Immature natural killer cell (primary cell): ENCODE data around the gene SCN1A. TPM values are rescaled to one million over a fixed set of nuclear protein-coding genes. Genes with fewer than 3 reads are reported as not detected.

Experiments
- DNase-seq, 3 donors: peaks; one replicate each; pipeline ENCODE4 v3.0.0; 2022; ENCODE audit warnings: mixed read lengths in 1 of 3
- H3K27ac Mint-ChIP-seq, 6 donors: one replicate each; pipeline ENCODE4 v1.8.0; 2020; ENCODE audit warnings: mixed read lengths in 6 of 6, mild to moderate bottlenecking in 5 of 6, inconsistent platforms in 4 of 6, moderate library complexity in 3 of 6
- H3K27me3 Mint-ChIP-seq, 3 donors: one replicate each; pipeline ENCODE4 v1.8.0; 2020 to 2021; ENCODE audit warnings: low read depth in 3 of 3, mild to moderate bottlenecking in 3 of 3, mixed read lengths in 3 of 3, moderate library complexity in 3 of 3, inconsistent platforms in 1 of 3
- H3K36me3 Mint-ChIP-seq, 3 donors: one replicate each; pipeline ENCODE4 v1.8.0; 2020; ENCODE audit warnings: mixed read lengths in 3 of 3, inconsistent platforms in 2 of 3, mild to moderate bottlenecking in 2 of 3
- H3K4me1 Mint-ChIP-seq, 2 donors: one replicate each; pipeline ENCODE4 v1.8.0; 2020; ENCODE audit warnings: inconsistent platforms in 2 of 2, mild to moderate bottlenecking in 2 of 2, mixed read lengths in 2 of 2, moderate library complexity in 1 of 2
- H3K4me3 Mint-ChIP-seq, 5 donors: one replicate each; pipeline ENCODE4 v1.8.0; 2020; ENCODE audit warnings: mild to moderate bottlenecking in 5 of 5, mixed read lengths in 5 of 5, inconsistent platforms in 3 of 5, moderate library complexity in 3 of 5
- H3K9me3 Mint-ChIP-seq, 6 donors: one replicate each; pipeline ENCODE4 v1.8.0; 2020; ENCODE audit warnings: mild to moderate bottlenecking in 6 of 6, mixed read lengths in 6 of 6, inconsistent platforms in 4 of 6, moderate library complexity in 3 of 6
- polyA plus RNA-seq, 3 donors: library from polyadenylated mRNA; unstranded; fragments of 300-500 nt; fragmentation: Illumina TruSeq; gene quantifications; one replicate each; pipeline ENCODE4 v1.2.3, GENCODE V29; 2021

The SCN1A gene
- polyA plus RNA-seq, 3 donors from 2014 or later, result not detected

GRCh38 chr2:166084301-166084700, 43.5 kb downstream of the SCN1A start:
- H3K4me3 Mint-ChIP-seq, result no peak overlapping the region
- peaks cover 3 to 12% of the 10 kb centered on the region in 2 donors for H3K4me1 Mint-ChIP-seq
- H3K27ac Mint-ChIP-seq, result no peak overlapping the region
- no peaks in the 10 kb centered on the region for H3K36me3 Mint-ChIP-seq
- peaks cover 0 to 5% (median 3%) of the 10 kb centered on the region in 3 donors for H3K27me3 Mint-ChIP-seq
- H3K9me3 Mint-ChIP-seq, result no peaks in the 10 kb centered on the region
- no peak for DNase-seq

DNA sequence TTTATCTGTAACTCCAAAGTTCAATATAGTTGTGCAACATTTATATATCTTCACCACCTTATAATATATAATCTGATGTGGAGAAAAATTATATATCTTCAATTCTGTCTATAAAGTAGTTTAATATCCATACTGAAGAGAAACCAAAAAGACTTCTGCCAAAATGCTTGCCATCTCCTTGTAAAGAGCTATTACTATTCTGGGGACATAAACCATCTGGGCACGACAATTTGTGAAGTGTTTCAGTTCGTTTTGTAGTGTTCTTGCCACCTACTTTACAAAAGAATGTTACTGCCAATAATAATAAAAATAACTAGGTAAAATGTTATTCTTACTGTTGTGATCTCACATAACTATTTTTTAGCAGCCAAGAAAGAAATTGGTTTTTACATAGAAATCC, 45.1 kb downstream of the SCN1A start:
- no peak for DNase-seq
- no peak overlapping the region for H3K27ac Mint-ChIP-seq
- H3K27me3 Mint-ChIP-seq, result peaks cover 3 to 5% (median 3%) of the 10 kb centered on the region in 3 donors
- peaks cover 3 to 12% of the 10 kb centered on the region in 2 donors for H3K4me1 Mint-ChIP-seq
- H3K9me3 Mint-ChIP-seq, result no peaks in the 10 kb centered on the region
- H3K4me3 Mint-ChIP-seq, result no peak overlapping the region
- H3K36me3 Mint-ChIP-seq, result no peaks in the 10 kb centered on the region

GRCh38 chr2:166081852-166082251, 46.0 kb downstream of the SCN1A start:
- Mint-ChIP-seq H3K27ac (no peak overlapping the region), H3K9me3 (peaks cover 0 to 2% (median 0%) of the 10 kb centered on the region in 6 donors), H3K4me3 (no peak overlapping the region), H3K36me3 (no peaks in the 10 kb centered on the region), H3K27me3 (peaks cover 3 to 5% (median 3%) of the 10 kb centered on the region in 3 donors), H3K4me1 (peaks cover 3 to 12% of the 10 kb centered on the region in 2 donors)
- DNase-seq, result no peak

DNA sequence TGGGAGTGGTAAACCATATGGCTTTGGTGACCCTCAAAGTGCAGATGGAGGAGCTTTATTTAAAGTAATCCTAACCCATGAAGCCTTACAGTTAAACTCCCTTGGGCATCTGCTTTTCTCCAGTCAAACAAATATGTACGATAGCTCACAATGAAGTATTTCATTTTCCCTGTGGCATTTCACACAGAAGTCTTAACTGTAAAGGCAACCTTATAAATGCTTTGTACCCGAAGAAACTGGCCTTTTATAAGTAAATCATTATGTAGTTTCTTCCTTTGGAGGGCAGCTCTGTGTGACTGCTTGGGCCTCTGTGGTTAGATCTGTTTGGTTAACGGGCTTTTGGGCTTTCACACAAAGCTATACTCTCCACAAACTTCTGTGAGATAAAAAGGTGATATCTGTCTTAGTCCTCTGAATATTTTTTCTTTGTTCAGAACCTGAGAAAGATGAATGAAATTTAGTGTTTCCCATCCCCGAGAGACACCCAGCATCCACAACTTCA, 46.6 kb downstream of the SCN1A start:
- no peak overlapping the region for H3K27ac Mint-ChIP-seq
- peaks cover 3 to 12% of the 10 kb centered on the region in 2 donors for H3K4me1 Mint-ChIP-seq
- no peaks in the 10 kb centered on the region for H3K36me3 Mint-ChIP-seq
- H3K9me3 Mint-ChIP-seq, result peaks cover 0 to 2% (median 0%) of the 10 kb centered on the region in 6 donors
- peaks cover 2 to 3% (median 3%) of the 10 kb centered on the region in 3 donors for H3K27me3 Mint-ChIP-seq
- DNase-seq, result no peak
- H3K4me3 Mint-ChIP-seq, result no peak overlapping the region

GRCh38 chr2:166074430-166074829, 53.4 kb downstream of the SCN1A start:
- H3K27ac Mint-ChIP-seq, result no peak overlapping the region
- peaks cover 0 to 3% (median 0%) of the 10 kb centered on the region in 3 donors for H3K27me3 Mint-ChIP-seq
- H3K36me3 Mint-ChIP-seq, result no peaks in the 10 kb centered on the region
- no peak for DNase-seq
- H3K4me3 Mint-ChIP-seq, result no peak overlapping the region
- no peaks in the 10 kb centered on the region for H3K4me1 Mint-ChIP-seq
- peaks cover 0 to 2% (median 0%) of the 10 kb centered on the region in 6 donors for H3K9me3 Mint-ChIP-seq

- H3K4me1 Mint-ChIP-seq, result no peaks in the 10 kb centered on the region
- peaks cover 0 to 2% (median 0%) of the 10 kb centered on the region in 6 donors for H3K9me3 Mint-ChIP-seq
- no peak overlapping the region for H3K4me3 Mint-ChIP-seq
- H3K27ac Mint-ChIP-seq, result no peak overlapping the region
- H3K27me3 Mint-ChIP-seq, result peaks cover 0 to 2% (median 0%) of the 10 kb centered on the region in 3 donors
- no peak for DNase-seq
- H3K36me3 Mint-ChIP-seq, result no peaks in the 10 kb centered on the region
Measured at GRCh38 chr2:166074011-166074410, 53.8 kb downstream of the SCN1A start.

DNA sequence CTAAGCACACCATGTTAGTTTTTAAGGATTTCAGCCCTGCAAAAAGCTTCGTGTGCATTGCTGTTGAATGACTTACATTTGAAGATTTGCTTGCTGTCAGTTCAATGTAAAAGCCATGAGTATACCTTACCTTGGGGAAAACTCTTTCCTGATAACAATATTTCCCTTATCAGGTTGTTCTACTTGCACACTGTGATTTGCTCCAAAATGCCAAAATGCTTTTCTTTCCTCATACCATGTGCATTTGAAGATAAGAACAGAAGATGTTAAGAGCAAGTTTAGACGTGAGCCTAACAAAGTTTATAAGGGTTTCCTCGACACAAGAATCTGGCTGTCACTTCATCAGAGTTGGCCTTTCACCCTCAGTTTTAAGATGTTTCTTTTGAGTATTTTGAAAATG, 57.6 kb downstream of the SCN1A start:
- Mint-ChIP-seq H3K9me3 (no peaks in the 10 kb centered on the region), H3K4me1 (no peaks in the 10 kb centered on the region), H3K4me3 (no peak overlapping the region), H3K27ac (no peak overlapping the region), H3K27me3 (no peaks in the 10 kb centered on the region), H3K36me3 (no peaks in the 10 kb centered on the region)
- no peak for DNase-seq

- Mint-ChIP-seq H3K27me3 (no peaks in the 10 kb centered on the region), H3K36me3 (no peaks in the 10 kb centered on the region), H3K4me1 (no peaks in the 10 kb centered on the region), H3K9me3 (no peaks in the 10 kb centered on the region), H3K27ac (no peak overlapping the region), H3K4me3 (no peak overlapping the region)
- no peak for DNase-seq
Measured at GRCh38 chr2:166068981-166069380, 58.8 kb downstream of the SCN1A start.

- H3K27me3 Mint-ChIP-seq, result no peaks in the 10 kb centered on the region
- H3K4me1 Mint-ChIP-seq, result no peaks in the 10 kb centered on the region
- no peak for DNase-seq
- H3K9me3 Mint-ChIP-seq, result no peaks in the 10 kb centered on the region
- no peak overlapping the region for H3K4me3 Mint-ChIP-seq
- no peak overlapping the region for H3K27ac Mint-ChIP-seq
- no peaks in the 10 kb centered on the region for H3K36me3 Mint-ChIP-seq
Measured at GRCh38 chr2:166067229-166067628, 60.6 kb downstream of the SCN1A start.

DNA sequence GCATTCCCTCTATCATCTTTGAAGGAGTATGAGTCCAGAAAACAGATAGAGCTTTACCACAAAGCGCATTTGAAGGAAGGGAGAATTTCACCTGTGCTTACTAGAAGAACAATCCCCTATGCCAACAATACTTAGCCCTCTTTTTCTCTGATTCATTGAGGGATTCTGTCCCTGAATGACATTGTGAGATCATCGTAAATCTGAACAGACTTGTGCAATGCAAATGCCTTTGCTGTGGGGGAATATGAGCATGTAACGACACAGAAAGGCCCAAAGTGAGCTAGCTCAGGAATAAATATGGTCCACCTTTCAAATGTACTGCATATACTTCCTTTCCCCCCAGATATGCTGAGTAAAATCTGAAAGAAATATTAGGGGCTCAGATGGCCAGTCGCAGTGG, 67.6 kb downstream of the SCN1A start:
- Mint-ChIP-seq H3K9me3 (no peaks in the 10 kb centered on the region), H3K36me3 (no peaks in the 10 kb centered on the region), H3K27ac (no peak overlapping the region), H3K4me3 (no peak overlapping the region), H3K4me1 (no peaks in the 10 kb centered on the region), H3K27me3 (no peaks in the 10 kb centered on the region)
- DNase-seq, result no peak

GRCh38 chr2:166057370-166058164, 70.3 kb downstream of the SCN1A start:
- Mint-ChIP-seq H3K4me3 (no peak overlapping the region), H3K27me3 (peaks cover 0 to 6% (median 0%) of the 10 kb centered on the region in 3 donors), H3K27ac (no peak overlapping the region), H3K9me3 (peaks cover 0 to 2% (median 0%) of the 10 kb centered on the region in 6 donors), H3K36me3 (no peaks in the 10 kb centered on the region), H3K4me1 (no peaks in the 10 kb centered on the region)
- no peak for DNase-seq

DNA sequence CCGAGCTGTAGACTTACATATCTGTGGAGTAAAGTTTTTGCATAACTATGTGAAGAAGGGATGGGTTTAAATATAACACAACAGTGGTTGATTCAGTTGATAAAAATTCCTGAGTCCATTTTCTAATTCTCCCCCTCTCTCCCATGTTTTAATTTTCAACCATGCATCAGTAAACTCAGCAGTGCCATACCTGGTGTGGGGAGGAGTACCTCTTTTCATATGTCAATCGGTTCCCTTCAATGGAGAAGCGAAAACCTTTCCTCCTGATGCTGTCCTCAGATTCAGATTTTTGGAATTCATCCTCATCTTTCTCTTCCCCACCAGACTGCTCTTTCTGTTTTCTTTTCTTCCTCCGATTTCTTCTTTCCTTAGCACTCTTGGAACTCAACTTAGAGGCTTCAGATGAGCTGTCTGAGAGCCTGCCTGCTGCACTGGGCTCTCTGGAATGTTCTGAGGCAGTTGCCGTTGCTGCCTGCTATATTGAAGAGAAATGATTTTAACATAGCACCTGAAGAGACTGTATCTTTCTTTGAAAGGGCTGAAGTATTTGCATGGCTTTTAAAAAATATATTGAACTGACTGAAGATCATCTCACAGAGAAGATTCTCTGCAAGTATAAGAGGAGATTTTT, 82.9 kb downstream of the SCN1A start:
- Mint-ChIP-seq H3K4me1 (no peaks in the 10 kb centered on the region), H3K27me3 (peaks cover 0 to 2% (median 1%) of the 10 kb centered on the region in 3 donors), H3K9me3 (peaks cover 0 to 2% (median 0%) of the 10 kb centered on the region in 6 donors), H3K4me3 (no peak overlapping the region), H3K36me3 (no peaks in the 10 kb centered on the region), H3K27ac (no peak overlapping the region)
- no peak for DNase-seq

DNA sequence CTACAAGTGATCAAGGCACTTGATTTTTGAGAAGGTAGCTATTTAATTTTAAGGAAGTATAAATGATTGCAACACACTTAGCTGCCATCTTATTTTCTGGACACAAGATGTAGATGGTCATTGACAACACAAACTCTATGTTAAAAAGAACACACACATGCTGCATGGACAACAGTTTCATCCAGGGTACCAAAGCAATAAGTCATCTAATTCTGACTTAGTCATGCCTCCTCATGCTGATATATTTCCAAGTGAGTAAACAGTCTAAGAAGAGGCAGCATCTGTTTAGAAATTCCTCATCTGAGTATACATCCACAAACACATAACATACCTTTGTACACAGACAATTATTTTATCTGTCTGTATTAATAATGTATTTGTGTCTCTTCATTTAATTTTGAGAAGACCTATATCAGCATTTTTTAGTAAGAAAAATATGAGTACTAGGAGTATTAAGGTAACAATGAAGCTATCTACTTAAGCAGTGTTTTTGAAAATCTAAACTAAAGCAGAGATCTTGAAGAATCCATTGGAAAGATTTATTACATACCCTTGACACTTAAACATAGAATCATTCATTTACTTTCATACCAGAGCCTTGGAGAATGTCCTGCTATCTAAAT, 84.9 kb downstream of the SCN1A start:
- Mint-ChIP-seq H3K36me3 (no peaks in the 10 kb centered on the region), H3K27me3 (peaks cover 0 to 1% (median 0%) of the 10 kb centered on the region in 3 donors), H3K4me1 (no peaks in the 10 kb centered on the region), H3K9me3 (peaks cover 0 to 3% (median 0%) of the 10 kb centered on the region in 6 donors), H3K4me3 (no peak overlapping the region), H3K27ac (no peak overlapping the region)
- DNase-seq, result no peak

GRCh38 chr2:166042356-166042755, 85.5 kb downstream of the SCN1A start:
- H3K27me3 Mint-ChIP-seq, result peaks cover 0 to 1% (median 0%) of the 10 kb centered on the region in 3 donors
- H3K36me3 Mint-ChIP-seq, result no peaks in the 10 kb centered on the region
- no peak overlapping the region for H3K4me3 Mint-ChIP-seq
- peaks cover 0 to 3% (median 0%) of the 10 kb centered on the region in 6 donors for H3K9me3 Mint-ChIP-seq
- H3K4me1 Mint-ChIP-seq, result no peaks in the 10 kb centered on the region
- H3K27ac Mint-ChIP-seq, result no peak overlapping the region
- DNase-seq, result no peak
